Vagina (tissue), 2 donors: ENCODE results near the gene YIF1A. TPM values are rescaled to one million over a fixed set of nuclear protein-coding genes. Genes with fewer than 3 reads are reported as not detected.

ENCODE experiments used
- DNase-seq, 2 donors: peaks; one replicate each; pipeline ENCODE4 v3.0.0-alpha.2; 2017; ENCODE audit errors: extremely low spot score in 2 of 2
- H3K27ac ChIP-seq: fragments of 200-600 bp; sonication (generic); one replicate; pipeline ENCODE4 v1.5.1; 2019
- H3K27me3 ChIP-seq: fragments of 200-600 bp; sonication (generic); one replicate; pipeline ENCODE4 v1.5.1; 2019
- H3K36me3 ChIP-seq, 2 donors: fragments of 200-600 bp; sonication (generic); one replicate each; pipeline ENCODE4 v1.5.1; 2017 to 2019
- H3K4me1 ChIP-seq: fragments of 200-600 bp; sonication (generic); one replicate; pipeline ENCODE4 v1.5.1; 2019
- H3K4me3 ChIP-seq, 2 donors: fragments of 200-600 bp; sonication (generic); 1 replicate in 1 of 2; 2 replicates in 1 of 2; pipeline ENCODE4 v1.5.1; 2016 to 2019
- H3K9me3 ChIP-seq: fragments of 200-600 bp; sonication (generic); one replicate; pipeline ENCODE4 v1.5.1; 2019
- POLR2A ChIP-seq, 2 donors: fragments of 450-650 bp; IDR thresholded peaks; one replicate each; pipeline ENCODE4 v1.6.1; 2017; ENCODE audit warnings: antibody characterized with exemption in 2 of 2, mild to moderate bottlenecking in 2 of 2, moderate library complexity in 2 of 2
- POLR2AphosphoS5 ChIP-seq, 2 donors: sonication (generic); formaldehyde crosslinking; IDR thresholded peaks; one replicate each; pipeline ENCODE4 v1.9.0; 2017; ENCODE audit warnings: antibody characterized with exemption in 2 of 2, mild to moderate bottlenecking in 2 of 2, low read depth in 1 of 2; ENCODE audit not compliant: insufficient read depth in 1 of 2
- intact Hi-C: fragments of 100-400 bp; cut with DNase I; formaldehyde crosslinking; loops from one replicate; pipeline ENCODE4 v1.15.1; 2023
- total RNA-seq: library from RNA; depleted of rRNA; stranded (reverse); fragments of >200 nt; gene quantifications from one replicate; pipeline ENCODE4 v1.2.3, GENCODE V29; 2016
- TF ChIP-seq, protein P1 (sequence below), 3 experiments: fragments of 450-650 bp in 2 of 3; fragments of 200-600 bp in 1 of 3; sonication (generic) in 1 of 3; IDR thresholded peaks; one replicate each; pipeline ENCODE4 v1.5.1; 2017 to 2019; ENCODE audit warnings: antibody characterized with exemption in 3 of 3, mild to moderate bottlenecking in 2 of 3, moderate library complexity in 2 of 3

YIF1A gene
- total RNA-seq, 1 donor from 2014 or later = 130 TPM

DNA sequence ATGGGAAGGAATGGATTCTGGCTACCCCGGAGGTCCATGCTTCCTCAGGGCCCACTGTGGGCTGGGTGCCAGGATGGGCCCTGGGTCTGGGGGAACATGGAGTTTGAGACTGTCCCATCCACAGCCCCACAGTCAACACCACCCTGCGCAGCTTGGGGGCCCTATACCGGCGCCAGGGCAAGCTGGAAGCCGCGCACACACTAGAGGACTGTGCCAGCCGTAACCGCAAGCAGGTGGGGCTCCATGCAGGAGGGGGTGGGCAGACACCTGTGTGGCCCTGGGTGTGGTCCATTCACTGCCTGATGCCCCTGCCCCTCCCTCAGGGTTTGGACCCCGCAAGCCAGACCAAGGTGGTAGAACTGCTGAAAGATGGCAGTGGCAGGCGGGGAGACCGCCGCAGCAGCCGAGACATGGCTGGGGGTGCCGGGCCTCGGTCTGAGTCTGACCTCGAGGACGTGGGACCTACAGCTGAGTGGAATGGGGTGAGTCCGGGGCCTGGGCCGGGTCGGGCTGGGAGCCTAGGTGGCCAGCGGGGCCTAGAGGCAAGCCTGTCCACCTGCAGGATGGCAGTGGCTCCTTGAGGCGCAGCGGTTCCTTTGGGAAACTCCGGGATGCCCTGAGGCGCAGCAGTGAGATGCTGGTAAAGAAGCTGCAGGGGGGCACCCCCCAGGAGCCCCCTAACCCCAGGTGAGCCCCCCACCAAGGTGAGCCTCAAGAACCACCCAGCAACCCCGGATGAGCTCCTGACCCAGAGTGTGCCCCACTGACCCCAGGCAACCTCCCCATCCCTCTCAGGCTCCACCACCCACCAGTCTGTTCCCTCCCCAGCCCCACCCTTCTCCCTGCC is 23.2 kb downstream of the YIF1A start:
- Histone ChIP-seq H3K27ac (no peak overlapping the region), H3K9me3 (no peaks in the 10 kb centered on the region), H3K4me1 (peaks cover 29% of the 10 kb centered on the region), H3K4me3 (no peak overlapping the region), H3K36me3 (peaks cover 0 to 31% of the 10 kb centered on the region in 2 donors), H3K27me3 (no peaks in the 10 kb centered on the region)
- intact Hi-C loops = no loop called here
- DNase-seq = no peak
- TF ChIP-seq, protein P1, sequence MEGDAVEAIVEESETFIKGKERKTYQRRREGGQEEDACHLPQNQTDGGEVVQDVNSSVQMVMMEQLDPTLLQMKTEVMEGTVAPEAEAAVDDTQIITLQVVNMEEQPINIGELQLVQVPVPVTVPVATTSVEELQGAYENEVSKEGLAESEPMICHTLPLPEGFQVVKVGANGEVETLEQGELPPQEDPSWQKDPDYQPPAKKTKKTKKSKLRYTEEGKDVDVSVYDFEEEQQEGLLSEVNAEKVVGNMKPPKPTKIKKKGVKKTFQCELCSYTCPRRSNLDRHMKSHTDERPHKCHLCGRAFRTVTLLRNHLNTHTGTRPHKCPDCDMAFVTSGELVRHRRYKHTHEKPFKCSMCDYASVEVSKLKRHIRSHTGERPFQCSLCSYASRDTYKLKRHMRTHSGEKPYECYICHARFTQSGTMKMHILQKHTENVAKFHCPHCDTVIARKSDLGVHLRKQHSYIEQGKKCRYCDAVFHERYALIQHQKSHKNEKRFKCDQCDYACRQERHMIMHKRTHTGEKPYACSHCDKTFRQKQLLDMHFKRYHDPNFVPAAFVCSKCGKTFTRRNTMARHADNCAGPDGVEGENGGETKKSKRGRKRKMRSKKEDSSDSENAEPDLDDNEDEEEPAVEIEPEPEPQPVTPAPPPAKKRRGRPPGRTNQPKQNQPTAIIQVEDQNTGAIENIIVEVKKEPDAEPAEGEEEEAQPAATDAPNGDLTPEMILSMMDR (IDR thresholded peaks at IDR 0.05) = no peak
- TF ChIP-seq POLR2A (IDR thresholded peaks at IDR 0.05) (no peak), POLR2AphosphoS5 (IDR thresholded peaks at IDR 0.05; ENCODE audit: insufficient read depth in 1 of 2, low read depth in 1 of 2) (no peak)

DNA sequence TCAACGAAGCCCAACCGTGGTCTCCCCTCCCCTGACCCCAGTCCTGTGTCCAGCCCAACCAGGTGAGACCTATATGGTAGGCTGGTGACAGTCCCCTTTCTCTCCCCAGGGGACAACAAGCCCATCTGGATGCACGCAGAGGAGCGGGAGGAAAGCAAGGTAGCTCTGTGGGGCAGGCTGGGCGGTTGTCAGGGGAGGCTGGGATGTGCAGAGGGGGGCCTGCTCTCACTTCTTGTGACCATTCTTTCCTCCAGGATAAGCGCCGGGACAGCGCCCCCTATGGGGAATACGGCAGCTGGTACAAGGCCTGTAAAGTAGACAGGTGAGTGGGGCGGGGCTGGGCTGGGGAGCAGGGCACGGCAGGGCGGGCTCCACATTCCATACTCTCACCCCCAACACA is 24.0 kb downstream of the YIF1A start:
- H3K36me3 ChIP-seq = peaks cover 0 to 33% of the 10 kb centered on the region in 2 donors
- H3K4me1 ChIP-seq = peaks cover 20% of the 10 kb centered on the region
- no peak for DNase-seq
- H3K27ac ChIP-seq = no peak overlapping the region
- H3K27me3 ChIP-seq = no peaks in the 10 kb centered on the region
- intact Hi-C loops = no loop called here
- TF ChIP-seq, protein P1 (IDR thresholded peaks at IDR 0.05) = no peak
- TF ChIP-seq POLR2AphosphoS5 (IDR thresholded peaks at IDR 0.05; ENCODE audit: insufficient read depth in 1 of 2, low read depth in 1 of 2) (no peak), POLR2A (IDR thresholded peaks at IDR 0.05) (no peak)
- no peaks in the 10 kb centered on the region for H3K9me3 ChIP-seq
- H3K4me3 ChIP-seq = no peak overlapping the region

DNA sequence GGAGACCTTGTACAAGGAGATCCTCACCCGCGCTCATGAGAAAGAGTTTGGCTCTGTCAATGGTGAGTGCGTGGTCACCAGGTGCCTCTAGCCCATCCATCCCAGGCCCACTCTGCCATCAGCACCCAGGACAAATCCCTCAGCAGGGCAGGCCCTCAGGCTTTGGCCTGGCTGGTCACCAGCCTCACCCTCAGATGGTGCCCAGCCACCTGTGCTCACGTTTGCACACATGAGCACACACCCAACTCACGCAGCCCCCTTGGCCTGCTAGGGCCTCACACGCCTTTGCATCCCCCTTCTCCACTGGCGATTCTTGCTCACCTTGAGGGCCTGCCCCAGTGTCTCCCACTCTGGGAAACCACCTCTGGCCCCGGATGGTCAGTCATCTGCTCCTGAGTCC is 24.6 kb downstream of the YIF1A start:
- no peak overlapping the region for H3K4me3 ChIP-seq
- no peak for DNase-seq
- TF ChIP-seq, protein P1 (IDR thresholded peaks at IDR 0.05) = no peak
- TF ChIP-seq POLR2AphosphoS5 (IDR thresholded peaks at IDR 0.05; ENCODE audit: insufficient read depth in 1 of 2, low read depth in 1 of 2) (no peak), POLR2A (IDR thresholded peaks at IDR 0.05) (no peak)
- no peaks in the 10 kb centered on the region for H3K9me3 ChIP-seq
- H3K27me3 ChIP-seq = no peaks in the 10 kb centered on the region
- H3K36me3 ChIP-seq = peaks cover 0 to 36% of the 10 kb centered on the region in 2 donors
- H3K27ac ChIP-seq = no peak overlapping the region
- intact Hi-C loops = no loop called here
- H3K4me1 ChIP-seq = peaks cover 15% of the 10 kb centered on the region

DNA sequence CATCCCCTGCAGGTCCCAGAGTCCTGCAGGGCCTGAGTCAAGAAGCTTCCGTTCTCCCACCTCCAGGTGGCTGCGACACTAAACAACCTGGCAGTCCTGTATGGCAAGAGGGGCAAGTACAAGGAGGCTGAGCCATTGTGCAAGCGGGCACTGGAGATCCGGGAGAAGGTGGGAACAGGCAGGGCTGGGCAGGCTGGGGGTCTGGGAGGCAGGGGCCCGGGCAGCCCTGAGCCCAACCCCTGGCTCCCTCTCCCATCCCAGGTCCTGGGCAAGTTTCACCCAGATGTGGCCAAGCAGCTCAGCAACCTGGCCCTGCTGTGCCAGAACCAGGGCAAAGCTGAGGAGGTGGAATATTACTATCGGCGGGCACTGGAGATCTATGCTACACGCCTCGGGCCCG is 25.2 kb downstream of the YIF1A start:
- H3K9me3 ChIP-seq = no peaks in the 10 kb centered on the region
- H3K36me3 ChIP-seq = peaks cover 0 to 40% of the 10 kb centered on the region in 2 donors
- peaks cover 15% of the 10 kb centered on the region for H3K4me1 ChIP-seq
- no peak overlapping the region for H3K4me3 ChIP-seq
- no peak for DNase-seq
- intact Hi-C loops = no loop called here
- no peak for TF ChIP-seq POLR2A (IDR thresholded peaks at IDR 0.05)
- TF ChIP-seq, protein P1 (IDR thresholded peaks at IDR 0.05) = no peak
- no peak for TF ChIP-seq POLR2AphosphoS5 (IDR thresholded peaks at IDR 0.05; ENCODE audit: insufficient read depth in 1 of 2, low read depth in 1 of 2)
- H3K27ac ChIP-seq = no peak overlapping the region
- no peaks in the 10 kb centered on the region for H3K27me3 ChIP-seq

DNA sequence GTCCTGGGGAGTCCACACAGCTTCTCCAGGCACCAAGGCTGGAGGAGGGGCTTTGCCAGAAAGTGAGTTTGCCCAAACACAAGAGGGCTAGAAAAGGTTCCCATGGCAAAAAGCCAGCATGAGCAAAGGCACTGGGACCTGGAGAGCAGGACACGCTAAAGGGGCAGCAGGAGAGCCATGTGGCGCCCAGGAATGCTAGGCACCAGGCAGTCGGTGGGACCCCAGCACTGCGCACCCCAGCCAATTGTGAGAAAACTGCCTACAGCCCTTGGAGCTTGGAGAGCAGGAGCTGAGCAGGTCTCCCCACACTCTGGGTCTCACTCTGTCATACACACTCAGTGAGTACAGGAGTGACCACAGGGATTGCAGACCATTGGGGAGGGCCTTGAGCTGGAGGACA is 25.7 kb downstream of the YIF1A start:
- Histone ChIP-seq H3K4me1 (peaks cover 21% of the 10 kb centered on the region), H3K27me3 (no peaks in the 10 kb centered on the region), H3K36me3 (peaks cover 0 to 40% of the 10 kb centered on the region in 2 donors), H3K9me3 (no peaks in the 10 kb centered on the region), H3K27ac (no peak overlapping the region), H3K4me3 (no peak overlapping the region)
- DNase-seq = no peak
- intact Hi-C loops = no loop called here
- TF ChIP-seq POLR2A (IDR thresholded peaks at IDR 0.05) (no peak), POLR2AphosphoS5 (IDR thresholded peaks at IDR 0.05; ENCODE audit: insufficient read depth in 1 of 2, low read depth in 1 of 2) (no peak)
- TF ChIP-seq, protein P1 (IDR thresholded peaks at IDR 0.05) = no peak
